Adipocyte (in vitro differentiated cells): ENCODE results near the gene PLEKHD1.
A peak's percentile ranks its signal among the peaks of the same experiment; 100 is the strongest.

Experiments used
- DNase-seq: peaks from one replicate; pipeline ENCODE4 v3.0.0-alpha.2; 2015; ENCODE audit warnings: low read depth
- H3K27me3 ChIP-seq: replicated peaks from 2 replicates; pipeline ENCODE4 v1.7.0; 2013; ENCODE audit warnings: mild to moderate bottlenecking, low read length, moderate library complexity; ENCODE audit not compliant: control insufficient read depth, insufficient read depth
- H3K36me3 ChIP-seq: 2 replicates; pipeline ENCODE4 v1.7.0; 2013; ENCODE audit warnings: low read length, mild to moderate bottlenecking, moderate library complexity; ENCODE audit not compliant: control insufficient read depth, insufficient read depth, severe bottlenecking
- H3K4me1 ChIP-seq: 2 replicates; pipeline ENCODE4 v1.7.0; 2013; ENCODE audit warnings: mild to moderate bottlenecking, low read length, moderate library complexity; ENCODE audit not compliant: control insufficient read depth, insufficient read depth
- H3K4me3 ChIP-seq: 2 replicates; pipeline ENCODE4 v1.7.0; 2013; ENCODE audit warnings: mild to moderate bottlenecking, low read length, moderate library complexity
- H3K9ac ChIP-seq: 2 replicates; pipeline ENCODE4 v1.7.0; 2013; ENCODE audit warnings: mild to moderate bottlenecking, low read length, moderate library complexity
- H3K9me3 ChIP-seq: 2 replicates; pipeline ENCODE4 v1.7.0; 2013; ENCODE audit warnings: mild to moderate bottlenecking, low read length, moderate library complexity; ENCODE audit not compliant: control insufficient read depth

PLEKHD1 gene

DNA sequence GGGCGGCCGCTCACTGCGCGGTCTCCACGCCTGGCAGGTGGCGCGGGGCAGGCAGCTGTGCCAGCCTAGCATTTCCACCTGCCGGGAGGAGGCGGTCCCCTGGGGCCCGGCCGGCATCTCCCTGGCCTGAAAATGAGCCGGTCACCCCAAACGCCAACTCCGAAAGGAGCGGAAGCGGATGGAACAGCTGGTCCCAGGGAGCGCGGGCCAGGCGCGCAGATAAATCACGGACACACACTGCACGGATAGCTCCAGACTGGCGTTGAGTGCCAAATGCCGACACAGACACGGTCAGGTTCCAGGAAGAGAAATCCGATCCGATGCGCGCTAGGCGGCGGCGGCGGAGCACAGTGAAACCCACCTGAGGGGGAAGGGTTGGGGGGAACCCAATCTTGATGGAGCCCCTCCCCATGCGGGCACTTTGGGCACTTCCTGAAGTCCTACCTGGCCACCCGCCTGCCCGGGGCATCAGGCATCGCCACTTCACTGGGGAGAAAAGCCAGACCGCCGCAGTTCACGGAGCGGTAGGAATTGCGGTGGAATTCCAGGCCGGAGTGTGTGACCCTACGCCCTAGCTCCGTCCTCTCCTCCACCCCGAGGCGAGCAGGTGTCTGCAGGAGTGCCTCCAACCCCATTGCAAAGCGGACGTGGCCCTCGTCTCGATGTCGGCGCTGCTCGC is 624 bp upstream of the PLEKHD1 start:
- Histone ChIP-seq H3K36me3 (no peaks in the 10 kb centered on the region), H3K27me3 (peaks cover 51% of the 10 kb centered on the region), H3K9me3 (no peaks in the 10 kb centered on the region), H3K4me1 (peaks cover 9% of the 10 kb centered on the region), H3K4me3 (peak overlapping the region; percentile 67), H3K9ac (no peak overlapping the region)
- peak; percentile 47 for DNase-seq

DNA sequence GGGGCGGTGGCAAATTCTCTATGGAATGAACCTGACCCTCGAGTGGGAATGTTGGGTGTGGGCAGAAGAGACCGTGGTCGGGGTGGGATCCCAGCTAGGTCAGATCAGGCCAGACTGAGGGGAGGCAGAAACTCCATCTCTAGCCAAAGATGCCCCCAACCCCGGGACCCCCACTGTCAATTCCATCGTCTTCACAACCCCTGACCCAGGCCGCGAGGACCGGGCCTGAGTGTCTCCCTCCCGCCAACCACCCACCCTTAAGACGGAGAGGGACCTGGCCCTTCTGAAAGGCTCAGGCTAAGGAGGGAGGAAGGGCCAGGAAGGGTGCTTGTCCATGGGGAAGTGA is 760 bp downstream of the PLEKHD1 start:
- peaks cover 9% of the 10 kb centered on the region for H3K4me1 ChIP-seq
- no peak overlapping the region for H3K4me3 ChIP-seq
- no peak overlapping the region for H3K9ac ChIP-seq
- H3K27me3 ChIP-seq: peaks cover 55% of the 10 kb centered on the region
- no peak for DNase-seq
- H3K9me3 ChIP-seq: no peaks in the 10 kb centered on the region
- H3K36me3 ChIP-seq: no peaks in the 10 kb centered on the region

DNA sequence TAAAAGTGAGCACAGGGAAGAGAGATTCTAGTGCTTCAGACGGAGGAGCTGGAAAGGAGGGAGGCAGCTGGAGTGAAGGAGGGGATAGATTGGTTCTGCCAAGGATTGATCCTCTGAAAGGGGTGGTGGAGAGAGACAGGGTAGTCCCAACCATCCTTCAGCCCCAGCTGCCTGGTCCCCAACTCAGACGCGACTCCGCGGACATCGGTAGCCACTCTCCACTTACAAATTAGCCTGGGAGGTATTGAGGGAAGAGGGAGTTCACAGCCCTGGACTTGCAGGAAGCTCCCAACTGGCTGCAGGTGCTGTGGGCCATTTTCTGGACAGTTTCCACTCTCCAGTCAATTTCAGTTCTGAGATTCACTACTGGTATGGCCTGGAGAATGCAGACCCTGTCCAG is 1.2 kb downstream of the PLEKHD1 start:
- no peaks in the 10 kb centered on the region for H3K36me3 ChIP-seq
- no peak overlapping the region for H3K4me3 ChIP-seq
- no peak for DNase-seq
- H3K9ac ChIP-seq: no peak overlapping the region
- H3K27me3 ChIP-seq: peaks cover 55% of the 10 kb centered on the region
- no peaks in the 10 kb centered on the region for H3K9me3 ChIP-seq
- H3K4me1 ChIP-seq: peaks cover 9% of the 10 kb centered on the region

DNA sequence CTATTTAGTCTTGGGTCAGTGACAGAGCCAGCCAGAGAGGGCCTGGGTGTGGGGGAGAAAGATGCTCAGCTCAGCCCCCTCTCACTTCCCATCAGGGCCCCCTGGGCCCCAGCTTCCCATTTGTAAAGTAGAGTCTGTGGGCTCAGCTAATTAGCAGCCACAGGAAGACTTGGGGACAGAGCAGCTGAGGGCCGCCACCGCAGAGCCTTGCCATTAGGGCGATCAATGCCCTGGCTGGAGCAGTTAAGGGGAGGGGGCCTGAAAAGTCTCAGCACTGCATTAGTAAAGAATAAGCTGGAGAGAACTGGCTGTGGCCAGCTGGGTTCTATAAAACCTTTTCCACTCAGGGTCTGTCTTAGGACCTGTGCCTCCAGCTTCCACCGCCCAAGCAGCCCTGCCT is 2.7 kb downstream of the PLEKHD1 start:
- peaks cover 9% of the 10 kb centered on the region for H3K4me1 ChIP-seq
- no peak for DNase-seq
- H3K27me3 ChIP-seq: peaks cover 49% of the 10 kb centered on the region
- no peak overlapping the region for H3K4me3 ChIP-seq
- no peaks in the 10 kb centered on the region for H3K9me3 ChIP-seq
- H3K36me3 ChIP-seq: no peaks in the 10 kb centered on the region
- H3K9ac ChIP-seq: no peak overlapping the region

DNA sequence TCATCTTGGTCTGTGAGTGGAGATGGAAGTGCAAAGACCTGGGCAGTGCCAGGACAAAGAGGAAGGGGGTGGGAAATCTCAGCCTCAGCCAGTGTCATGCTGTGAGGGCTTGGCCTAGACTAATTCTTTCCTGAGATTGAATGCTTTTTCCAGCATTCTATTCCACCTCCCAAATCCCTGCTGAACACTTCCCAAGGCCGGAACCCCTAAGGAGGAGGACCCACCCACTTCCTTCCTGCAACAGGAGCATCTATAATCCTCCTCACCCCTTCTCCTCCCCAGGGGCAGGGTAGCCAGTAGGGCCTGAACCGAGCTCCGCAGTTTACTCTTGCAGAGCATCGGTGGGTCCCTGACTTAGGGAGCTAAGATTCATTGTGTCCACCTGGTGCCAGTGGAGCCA is 3.2 kb downstream of the PLEKHD1 start:
- H3K4me1 ChIP-seq: peaks cover 9% of the 10 kb centered on the region

DNA sequence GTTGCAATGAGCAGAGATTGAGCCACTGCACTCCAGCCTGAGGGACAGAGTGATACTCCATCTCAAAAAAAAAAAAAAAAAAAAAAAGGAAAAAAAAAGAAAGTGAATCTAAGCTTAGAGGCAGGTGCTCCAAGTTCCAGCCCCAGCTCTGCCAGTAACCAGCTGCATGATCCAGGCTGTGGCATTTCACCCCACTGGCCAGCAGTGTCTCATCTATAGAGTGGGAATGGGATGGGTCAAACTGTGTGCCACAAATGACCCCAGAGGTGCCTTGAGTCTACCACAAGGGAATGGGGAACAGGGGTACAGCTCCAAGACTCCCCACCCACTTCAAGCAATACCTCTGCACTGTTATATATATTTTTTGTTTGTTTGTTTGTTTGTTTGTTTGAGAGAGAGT is 5.0 kb downstream of the PLEKHD1 start:
- no peak for DNase-seq
- Histone ChIP-seq H3K4me1 (peaks cover 4% of the 10 kb centered on the region), H3K27me3 (peaks cover 57% of the 10 kb centered on the region), H3K36me3 (no peaks in the 10 kb centered on the region), H3K9ac (no peak overlapping the region), H3K9me3 (no peaks in the 10 kb centered on the region), H3K4me3 (no peak overlapping the region)

More for the DNA sequence above, 3.2 kb downstream of the PLEKHD1 start:
- DNase-seq: no peak
- Histone ChIP-seq H3K9ac (no peak overlapping the region), H3K9me3 (no peaks in the 10 kb centered on the region), H3K36me3 (no peaks in the 10 kb centered on the region), H3K4me3 (no peak overlapping the region), H3K27me3 (peaks cover 50% of the 10 kb centered on the region)

DNA sequence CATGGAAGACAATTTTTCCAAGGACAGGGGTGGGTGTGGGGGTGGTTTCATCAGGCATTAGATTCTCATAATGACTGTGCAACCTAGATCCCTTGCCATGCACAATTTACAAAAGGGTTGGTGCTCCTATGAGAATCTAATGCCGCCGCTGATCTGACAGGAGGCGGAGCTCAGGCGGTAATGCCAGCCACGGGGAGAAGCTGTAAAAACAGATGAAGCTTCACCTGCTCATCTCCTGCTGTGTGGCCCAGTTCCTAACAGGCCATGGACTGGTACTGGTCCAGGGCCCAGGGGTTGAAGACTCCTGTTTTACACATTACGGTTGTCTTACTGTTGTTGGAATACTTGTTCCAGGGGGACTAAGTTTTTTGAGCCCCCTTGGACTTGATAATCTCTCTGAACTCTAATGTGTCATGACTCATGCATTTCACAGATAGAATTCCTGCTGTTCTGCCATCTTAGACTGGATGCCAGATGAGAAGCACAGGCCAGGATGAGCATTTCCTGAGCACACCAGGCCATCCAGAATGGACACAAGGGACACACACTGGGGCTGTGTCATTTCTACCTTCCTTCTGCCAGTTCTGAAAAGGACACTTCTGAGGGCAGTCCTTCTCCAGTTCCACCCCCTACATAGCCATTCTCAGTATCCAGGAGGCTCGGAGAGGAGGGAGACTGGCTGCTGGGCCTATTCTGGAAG is 5.8 kb downstream of the PLEKHD1 start:
- peaks cover 59% of the 10 kb centered on the region for H3K27me3 ChIP-seq
- no peak for DNase-seq

DNA sequence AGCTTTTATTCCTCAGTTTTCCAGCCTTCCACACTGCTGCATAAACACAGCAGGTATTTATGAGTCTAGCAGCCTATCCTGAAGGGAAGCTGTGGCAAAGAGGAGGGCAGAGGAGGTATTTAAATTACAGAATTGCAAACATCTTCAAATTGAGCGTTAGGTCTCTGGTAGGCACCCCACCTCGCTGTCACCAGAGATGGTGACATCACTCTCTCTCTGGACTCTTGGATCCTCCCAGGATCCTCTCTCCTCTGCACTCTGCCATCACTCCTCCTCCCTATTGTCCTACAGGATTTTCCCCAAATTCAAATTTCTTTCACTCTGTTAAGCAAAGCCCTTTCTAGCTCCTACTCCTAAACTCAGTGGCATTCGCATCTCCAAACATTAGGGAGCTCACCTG is 6.7 kb downstream of the PLEKHD1 start:
- peaks cover 54% of the 10 kb centered on the region for H3K27me3 ChIP-seq
- no peak overlapping the region for H3K9ac ChIP-seq
- DNase-seq: no peak
- H3K4me3 ChIP-seq: no peak overlapping the region
- no peaks in the 10 kb centered on the region for H3K9me3 ChIP-seq
- H3K4me1 ChIP-seq: no peaks in the 10 kb centered on the region
- no peaks in the 10 kb centered on the region for H3K36me3 ChIP-seq

More for the DNA sequence above, 5.8 kb downstream of the PLEKHD1 start:
- Histone ChIP-seq H3K36me3 (no peaks in the 10 kb centered on the region), H3K9ac (no peak overlapping the region), H3K9me3 (no peaks in the 10 kb centered on the region), H3K4me1 (no peaks in the 10 kb centered on the region), H3K4me3 (no peak overlapping the region)

DNA sequence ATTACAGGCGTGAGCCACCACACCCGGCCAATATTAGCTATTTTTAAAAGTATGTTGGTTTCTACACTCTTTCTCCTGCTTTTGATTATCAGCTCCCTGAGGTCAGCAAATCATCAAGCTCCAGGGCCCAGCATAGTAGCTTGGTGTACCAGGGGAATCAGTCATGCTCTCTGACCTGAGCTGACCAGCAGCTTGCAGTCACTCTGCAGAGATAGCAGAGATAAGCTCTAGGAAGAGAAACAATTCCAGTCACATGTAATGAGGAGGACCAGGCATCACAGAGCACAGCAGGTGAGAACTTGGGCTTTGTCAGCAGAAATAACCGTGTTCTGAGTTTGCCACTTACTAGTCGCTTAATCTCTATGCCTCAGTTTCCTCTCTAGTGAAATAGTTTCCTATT is 8.5 kb downstream of the PLEKHD1 start:
- H3K4me3 ChIP-seq: no peak overlapping the region
- no peak for DNase-seq
- peaks cover 41% of the 10 kb centered on the region for H3K27me3 ChIP-seq

DNA sequence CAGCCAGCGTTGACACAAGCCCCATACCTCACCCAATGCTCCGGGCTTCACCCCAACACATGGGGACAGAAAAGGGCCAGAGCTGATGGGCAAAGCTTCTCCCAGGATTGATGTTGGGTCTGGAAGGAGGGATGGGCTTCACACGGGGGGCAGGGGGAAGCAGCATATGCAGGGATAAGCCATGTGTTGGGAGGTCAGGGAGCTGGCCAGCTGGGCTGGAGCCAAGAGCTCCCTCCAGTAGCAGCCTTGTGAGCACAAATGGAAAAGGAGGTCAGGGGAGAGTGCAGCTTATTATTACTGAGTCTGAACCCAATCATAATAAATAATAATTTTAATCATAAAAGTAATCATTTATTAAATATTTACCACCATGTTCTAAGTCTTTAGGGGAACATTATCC is 9.3 kb downstream of the PLEKHD1 start:
- no peaks in the 10 kb centered on the region for H3K36me3 ChIP-seq
- H3K27me3 ChIP-seq: peaks cover 34% of the 10 kb centered on the region
- H3K9me3 ChIP-seq: no peaks in the 10 kb centered on the region
- H3K4me1 ChIP-seq: no peaks in the 10 kb centered on the region
- DNase-seq: no peak
- no peak overlapping the region for H3K9ac ChIP-seq
- no peak overlapping the region for H3K4me3 ChIP-seq

More for the DNA sequence above, 8.5 kb downstream of the PLEKHD1 start:
- no peaks in the 10 kb centered on the region for H3K36me3 ChIP-seq
- no peaks in the 10 kb centered on the region for H3K9me3 ChIP-seq
- H3K4me1 ChIP-seq: no peaks in the 10 kb centered on the region
- H3K9ac ChIP-seq: no peak overlapping the region

DNA sequence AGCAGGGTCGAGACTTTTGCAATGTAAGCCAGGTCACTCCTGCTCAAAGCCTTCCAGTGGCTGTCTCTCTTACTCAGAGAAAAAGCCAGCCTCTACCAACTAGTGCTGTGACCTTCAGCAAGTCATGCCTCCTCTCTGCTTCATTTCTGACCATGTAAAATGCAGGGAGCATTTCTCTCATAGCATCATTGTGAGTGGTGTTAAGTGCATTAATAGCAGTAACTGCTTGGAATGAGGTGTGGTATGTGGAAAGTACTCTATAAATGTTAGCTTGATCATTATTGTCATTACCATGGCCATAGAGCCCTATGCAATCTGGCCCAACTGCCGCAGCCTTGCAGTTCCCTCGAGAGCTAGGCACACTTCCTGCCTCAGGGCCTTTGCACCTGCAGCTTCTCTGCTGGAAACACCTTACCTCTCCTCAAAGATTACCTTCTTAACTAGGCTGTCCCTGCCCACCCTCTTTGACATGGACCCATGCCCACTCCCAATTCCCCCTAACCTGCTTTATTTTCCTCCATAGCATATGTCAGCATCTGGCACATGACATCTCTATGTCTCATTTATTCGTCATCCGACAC is 10.9 kb downstream of the PLEKHD1 start:
- peaks cover 37% of the 10 kb centered on the region for H3K27me3 ChIP-seq
- H3K9me3 ChIP-seq: no peaks in the 10 kb centered on the region
- no peak overlapping the region for H3K4me3 ChIP-seq
- H3K4me1 ChIP-seq: no peaks in the 10 kb centered on the region
- H3K36me3 ChIP-seq: no peaks in the 10 kb centered on the region
- H3K9ac ChIP-seq: no peak overlapping the region
- DNase-seq: no peak
